Inferior parietal cortex (tissue), 1 donor: ENCODE data around the gene ACTRT1.

Experiments
- DNase-seq: peaks from one replicate; pipeline ENCODE4 v3.0.0-alpha.2; 2016; ENCODE audit errors: extremely low spot score

Gene ACTRT1

GRCh38 chrX:128052303-128052702 lies at the start of gene ACTRT1:
ACTRT1 (minus strand) TSS chrX:128052403; CDS start chrX:128052206, 197 bp downstream.
- DNase-seq: no peak

- no peak for DNase-seq
These were observed 26.3 kb upstream of the ACTRT1 start for GRCh38 chrX:128078545-128078944.

- no peak for DNase-seq
These were observed 5.2 kb upstream of the ACTRT1 start for GRCh38 chrX:128057421-128057820.

GRCh38 chrX:128051526-128051925 lies 677 bp downstream of the ACTRT1 start:
- no peak for DNase-seq

- DNase-seq: no peak
These were observed 16.9 kb downstream of the ACTRT1 start for GRCh38 chrX:128035318-128035717.

- DNase-seq: no peak
These were observed 30.6 kb downstream of the ACTRT1 start for GRCh38 chrX:128021566-128021965.

- no peak for DNase-seq
These were observed 31.5 kb downstream of the ACTRT1 start for GRCh38 chrX:128020701-128021100.

- no peak for DNase-seq
These were observed 33.0 kb downstream of the ACTRT1 start for GRCh38 chrX:128019218-128019617.

GRCh38 chrX:128012015-128012414 lies 40.2 kb downstream of the ACTRT1 start:
- DNase-seq: no peak

- no peak for DNase-seq
These were observed 44.3 kb downstream of the ACTRT1 start for GRCh38 chrX:128007882-128008281.
